ENCODE data around the gene GALT.
A peak's percentile ranks its signal among the peaks of the same experiment; 100 is the strongest.

The GALT gene

DNA sequence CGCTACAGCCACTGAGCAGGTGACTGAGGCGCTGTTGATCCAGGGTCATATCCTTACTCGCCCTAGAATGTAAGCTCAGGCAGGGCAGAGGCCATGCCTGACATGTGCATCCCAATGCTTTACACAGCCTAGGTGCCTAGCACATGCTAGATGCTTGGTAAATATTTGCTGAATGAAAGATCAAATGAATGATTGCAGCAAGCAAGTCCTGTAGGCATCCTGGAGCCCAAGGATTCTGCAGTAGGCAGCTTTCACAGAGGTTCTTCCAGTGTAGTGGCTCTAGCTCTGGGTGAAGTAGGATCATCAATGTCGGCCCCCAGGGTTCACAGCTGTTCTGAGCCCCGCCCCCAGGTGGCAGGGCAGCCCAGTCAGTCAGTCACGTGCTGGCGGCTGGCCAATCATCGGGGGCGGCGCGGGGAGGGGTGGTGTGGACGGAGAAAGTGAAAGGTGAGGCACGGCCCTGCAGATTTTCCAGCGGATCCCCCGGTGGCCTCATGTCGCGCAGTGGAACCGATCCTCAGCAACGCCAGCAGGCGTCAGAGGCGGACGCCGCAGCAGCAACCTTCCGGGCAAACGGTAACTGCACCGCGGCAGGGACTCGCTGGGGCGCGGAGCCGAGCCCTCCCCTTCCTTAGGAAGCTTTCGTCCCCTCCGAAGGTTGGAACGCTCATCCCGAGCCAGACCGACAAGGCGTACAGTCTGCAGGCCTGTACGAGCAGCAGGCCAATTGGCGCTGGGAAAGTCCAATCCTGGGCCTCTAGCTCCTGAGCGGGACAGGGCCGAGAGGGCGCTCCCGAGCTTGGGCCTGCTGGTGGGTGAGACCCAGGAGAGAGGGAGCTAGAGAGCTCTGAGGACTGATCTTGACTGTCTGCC lies at the start of gene GALT:
TSS of gene GALT (plus strand) at position 465 of the 873 bp plus-strand sequence. CDS start at position 495, 30 bp downstream.
- DNase-seq (ENCODE audit: low read depth): peak; percentile 96

DNA sequence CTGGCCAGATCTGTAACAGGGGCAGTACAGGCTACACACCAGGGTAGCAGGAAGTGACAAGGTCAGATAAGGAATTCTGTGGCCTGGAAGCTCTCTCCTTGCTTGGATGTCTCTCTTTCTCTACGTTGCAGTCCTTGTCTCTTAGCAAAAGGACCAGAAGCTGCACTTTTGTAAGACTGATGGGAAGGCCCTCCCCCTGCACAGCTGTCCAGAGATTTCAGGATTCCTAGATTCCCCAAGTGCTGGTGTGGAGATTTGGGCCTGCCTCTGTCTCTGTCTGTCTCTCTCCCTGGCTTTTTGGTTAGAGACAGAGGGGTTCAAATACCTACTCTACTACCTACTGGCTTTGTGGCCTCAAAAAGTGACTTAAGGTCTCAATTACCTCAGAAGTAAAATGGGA lies 46.9 kb upstream of the GALT start:
- DNase-seq (ENCODE audit: low read depth): no peak

DNA sequence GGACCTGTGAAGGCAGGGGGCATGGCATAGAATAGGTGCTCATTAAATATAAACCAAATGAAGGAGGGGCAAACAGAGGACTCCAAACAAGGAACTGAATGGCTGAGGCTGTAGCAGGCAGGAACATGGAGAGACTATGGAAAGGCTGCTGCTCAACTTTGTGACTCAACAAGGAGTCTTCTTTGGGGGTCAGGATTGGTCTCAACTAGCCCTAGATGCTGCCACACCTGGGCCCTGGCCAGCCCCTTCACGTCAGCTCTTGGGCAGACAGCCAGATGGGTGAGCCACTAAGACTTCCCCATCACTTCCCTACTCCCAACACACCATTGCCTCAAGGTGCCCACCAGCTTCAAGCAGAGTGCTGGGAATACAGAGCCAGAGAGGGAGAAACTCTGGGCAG lies 45.6 kb upstream of the GALT start:
- DNase-seq (ENCODE audit: low read depth): no peak

DNA sequence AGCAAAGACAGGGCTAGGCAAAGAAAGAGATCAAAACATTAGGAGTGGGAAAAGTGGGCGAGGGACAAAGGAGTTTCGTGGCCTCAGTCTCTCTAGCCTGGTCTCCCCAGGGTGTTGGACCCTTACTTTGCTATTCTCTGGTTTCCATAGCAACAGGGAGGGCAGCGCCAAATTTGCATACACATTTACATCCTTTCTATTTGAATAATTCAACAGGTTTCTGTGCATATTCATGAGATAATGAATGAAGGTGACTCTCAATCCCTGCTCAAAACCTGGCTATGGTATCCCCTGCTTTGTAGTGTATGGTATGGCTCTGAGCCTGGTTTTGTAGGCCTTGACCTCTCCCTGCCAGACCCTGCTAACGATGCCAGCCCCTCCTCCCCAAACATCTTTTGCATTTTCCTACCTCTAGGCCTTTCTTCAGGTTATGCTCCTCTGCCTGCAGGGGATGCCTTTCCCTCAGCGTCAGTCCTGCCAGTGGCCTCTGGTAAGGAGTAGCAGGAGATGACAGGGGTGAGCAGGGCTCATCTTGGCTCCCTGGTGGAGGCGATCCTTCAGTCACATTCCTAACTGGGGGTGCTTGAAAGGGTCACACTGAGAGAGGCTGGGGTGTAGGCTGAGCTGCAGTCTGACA lies 44.4 kb upstream of the GALT start:
- DNase-seq (ENCODE audit: low read depth): no peak

DNA sequence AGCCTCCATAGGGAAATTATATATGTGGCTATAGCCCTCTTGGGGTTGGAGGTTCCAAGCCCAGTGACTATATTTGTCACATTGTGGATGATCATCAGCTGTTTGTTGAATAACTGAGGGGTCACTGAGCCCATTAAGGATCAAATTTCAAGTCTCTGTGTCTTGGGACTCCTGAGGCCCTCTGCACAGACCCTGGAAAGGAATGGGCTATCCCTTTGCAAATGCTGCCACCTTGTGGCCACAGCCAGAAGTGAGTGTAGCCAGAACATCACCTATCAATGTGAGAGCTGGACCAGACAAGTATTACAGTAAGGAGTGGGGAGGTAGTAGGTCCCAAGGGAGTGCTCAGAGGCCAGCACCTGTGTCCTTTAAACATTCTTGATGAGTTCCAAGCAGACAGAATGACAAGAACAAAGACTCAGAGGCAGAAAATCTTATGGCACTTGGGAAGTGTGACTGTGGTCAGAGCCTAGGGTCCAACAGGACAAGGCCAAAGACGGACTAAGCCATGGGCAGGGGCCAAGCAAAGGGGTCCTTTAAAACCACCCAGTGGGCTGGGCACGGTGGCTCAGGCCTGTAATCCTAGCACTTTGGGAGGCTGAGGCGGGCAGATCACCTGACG lies 42.8 kb upstream of the GALT start:
- DNase-seq (ENCODE audit: low read depth): peak; percentile 75

DNA sequence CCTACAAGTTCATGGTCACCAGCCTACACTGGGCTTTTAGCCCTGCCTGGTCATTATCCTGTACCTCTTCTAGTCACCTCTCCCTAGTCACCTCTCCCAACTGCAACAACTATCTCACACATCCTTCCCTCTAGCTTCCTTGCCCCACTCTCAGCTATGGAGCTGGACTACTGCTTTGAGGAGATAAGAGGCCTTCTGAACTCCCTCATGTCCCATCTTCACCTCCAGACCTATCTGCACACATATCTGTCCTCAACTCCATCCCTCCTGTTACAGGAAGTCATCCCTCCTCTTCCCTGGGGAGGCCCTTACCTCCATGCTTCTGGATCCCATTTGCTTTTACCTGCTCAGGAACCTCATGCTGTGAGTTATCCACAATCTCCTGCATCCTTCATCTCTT lies 40.3 kb upstream of the GALT start:
- no peak for DNase-seq (ENCODE audit: low read depth)

DNA sequence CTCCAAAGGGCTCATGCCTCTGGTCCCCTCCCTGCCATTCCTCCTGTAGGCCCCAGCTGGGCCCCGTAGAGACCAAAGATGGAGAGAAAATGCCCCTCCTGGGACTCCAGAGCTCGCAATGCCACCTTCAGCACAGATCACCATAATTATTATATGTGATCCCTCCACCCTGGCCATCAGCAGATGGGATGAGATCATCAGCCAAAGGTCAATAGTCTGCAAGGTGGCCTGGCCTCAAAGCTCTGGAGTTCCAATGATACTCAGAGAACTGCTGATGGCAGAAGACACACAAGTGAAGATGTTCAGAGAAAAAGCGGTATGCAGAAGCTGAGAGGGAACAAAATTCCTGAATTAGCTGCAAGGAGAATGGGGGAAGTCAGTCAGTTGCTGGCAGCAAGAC lies 39.6 kb upstream of the GALT start:
- no peak for DNase-seq (ENCODE audit: low read depth)

DNA sequence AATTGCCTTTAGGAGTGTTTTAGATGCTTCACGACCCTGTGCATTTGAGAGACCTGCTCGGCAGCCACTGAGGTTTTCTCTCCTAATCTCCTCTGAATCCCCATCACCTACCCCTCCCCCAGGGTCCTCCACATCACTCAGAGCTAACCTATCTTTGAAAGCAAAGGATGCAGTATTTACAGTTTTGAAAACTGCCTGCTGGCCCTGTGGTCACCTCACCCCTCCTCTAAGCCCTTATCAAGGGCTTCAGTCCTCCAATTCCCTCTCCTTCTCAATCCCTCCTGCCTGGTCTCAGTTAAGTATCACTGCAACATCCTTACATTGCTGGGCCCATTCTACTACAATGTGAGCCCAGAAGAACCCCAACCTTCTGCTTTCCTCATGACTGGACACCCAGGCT lies 39.1 kb upstream of the GALT start:
- DNase-seq (ENCODE audit: low read depth): no peak

DNA sequence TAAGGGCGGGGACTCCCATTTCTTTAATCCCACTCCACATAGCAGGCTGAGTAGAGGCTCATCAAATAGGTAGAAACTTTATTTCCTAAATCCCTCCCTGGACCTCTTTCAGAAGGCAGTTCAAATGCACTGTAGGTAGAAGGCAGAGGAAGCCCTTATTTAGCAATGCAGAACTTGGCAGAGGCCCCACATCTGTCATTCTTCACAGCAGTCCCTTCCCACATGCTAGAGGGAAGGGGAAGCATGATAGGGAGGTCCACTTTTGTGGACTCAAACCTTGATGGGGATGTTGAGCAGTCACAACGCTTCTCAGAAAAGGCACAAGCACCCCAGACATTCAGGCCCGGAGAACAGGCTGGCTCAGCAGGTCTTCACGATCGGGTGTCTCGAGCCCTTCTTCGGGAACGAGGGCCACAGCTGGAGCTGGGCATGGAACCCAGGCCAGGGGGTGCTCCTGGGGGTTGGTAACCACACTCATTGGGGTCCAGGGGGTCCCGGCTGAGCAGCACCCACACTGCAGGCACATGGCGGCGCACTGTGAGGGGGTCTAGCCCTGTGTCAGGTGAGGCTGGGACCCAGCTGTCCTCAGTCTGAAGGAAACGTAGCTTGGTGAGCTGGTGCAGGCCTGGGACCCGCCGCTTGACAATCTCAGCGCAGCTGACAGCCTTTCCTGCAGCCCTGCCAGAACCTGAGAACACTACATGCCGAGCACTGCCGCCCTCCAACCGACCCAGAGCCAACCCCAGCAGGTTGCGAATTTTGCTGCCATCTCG lies 35.9 kb upstream of the GALT start:
- DNase-seq (ENCODE audit: low read depth): no peak

DNA sequence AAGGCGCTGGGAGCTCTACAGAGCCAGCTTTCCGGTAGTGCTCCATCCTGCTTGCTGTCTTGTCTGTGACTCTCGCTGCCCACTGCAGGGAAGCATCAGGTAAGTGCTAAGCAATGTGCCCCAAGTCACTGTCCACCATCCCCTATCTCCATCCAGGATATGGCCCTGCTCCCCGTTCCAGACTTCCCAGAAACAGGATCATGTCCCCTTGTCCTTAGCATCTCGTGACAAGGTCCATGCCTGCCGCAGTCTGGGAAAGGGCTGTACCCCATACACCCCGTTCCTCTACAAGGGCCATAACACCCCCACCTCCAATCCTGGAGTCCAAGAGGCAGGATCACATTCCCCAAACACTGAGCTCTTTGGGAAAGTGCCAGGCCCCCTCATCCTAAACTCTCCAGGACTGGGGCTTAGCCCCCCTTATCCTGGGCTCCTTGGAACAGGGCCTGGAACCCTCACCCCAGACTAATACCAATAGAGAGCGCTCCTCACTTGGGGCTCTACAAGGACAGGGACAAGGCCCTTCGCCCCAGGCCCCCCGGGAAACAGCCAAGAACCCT lies 35.1 kb upstream of the GALT start:
- DNase-seq (ENCODE audit: low read depth): no peak

DNA sequence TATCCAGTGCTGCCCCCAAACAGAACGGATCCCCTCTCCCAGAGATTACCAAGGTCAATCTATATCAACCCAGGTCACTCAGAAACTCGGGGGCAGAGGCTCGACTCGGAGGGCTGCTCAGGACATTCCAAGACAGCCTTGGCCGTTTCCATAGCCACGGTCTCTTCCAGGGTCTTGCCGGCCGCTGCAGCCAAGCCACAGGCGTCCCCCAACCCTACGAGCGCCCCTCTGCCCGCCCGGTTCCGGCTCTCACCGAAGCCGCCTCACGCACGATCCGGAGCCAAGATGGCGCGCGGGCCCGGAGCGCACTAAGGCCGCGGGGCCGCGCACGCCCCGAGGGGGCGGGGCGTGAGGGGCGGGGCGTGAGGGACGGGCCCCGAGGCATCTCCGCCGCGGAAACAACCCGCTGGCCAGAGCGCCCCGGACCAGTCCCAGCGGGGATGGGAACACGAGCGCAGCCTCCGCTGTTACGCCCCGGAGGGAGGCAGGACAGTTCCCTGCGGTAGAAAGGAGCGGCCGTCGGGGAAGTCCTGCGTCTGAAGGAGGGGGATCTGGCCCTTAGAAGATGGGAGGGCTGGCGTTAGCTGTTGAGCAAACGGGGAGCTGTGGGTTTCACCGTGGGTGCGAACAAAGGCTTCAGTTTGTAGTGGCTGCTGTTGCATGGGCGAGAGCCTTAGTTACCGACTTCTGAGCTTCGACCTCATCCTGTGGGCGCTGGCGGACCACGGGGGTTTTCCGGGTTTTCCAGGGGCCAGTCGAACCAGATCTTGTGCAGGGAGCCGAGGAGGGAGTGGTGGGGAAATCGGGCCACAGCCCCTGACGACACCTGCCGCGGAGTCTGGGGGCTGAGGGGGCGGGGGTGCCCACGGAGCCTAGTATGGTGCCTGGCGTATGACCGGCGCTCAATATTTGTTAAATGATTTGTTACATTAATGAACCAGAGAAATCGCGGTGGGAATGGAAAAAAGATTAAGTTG lies 34.4 kb upstream of the GALT start, which contains the start of gene RPP25L:
TSS of gene RPP25L (minus strand) at position 287 of the 977 bp plus-strand sequence. CDS start 801 bp downstream, outside the sequence.
- peak; percentile 70 for DNase-seq (ENCODE audit: low read depth)

DNA sequence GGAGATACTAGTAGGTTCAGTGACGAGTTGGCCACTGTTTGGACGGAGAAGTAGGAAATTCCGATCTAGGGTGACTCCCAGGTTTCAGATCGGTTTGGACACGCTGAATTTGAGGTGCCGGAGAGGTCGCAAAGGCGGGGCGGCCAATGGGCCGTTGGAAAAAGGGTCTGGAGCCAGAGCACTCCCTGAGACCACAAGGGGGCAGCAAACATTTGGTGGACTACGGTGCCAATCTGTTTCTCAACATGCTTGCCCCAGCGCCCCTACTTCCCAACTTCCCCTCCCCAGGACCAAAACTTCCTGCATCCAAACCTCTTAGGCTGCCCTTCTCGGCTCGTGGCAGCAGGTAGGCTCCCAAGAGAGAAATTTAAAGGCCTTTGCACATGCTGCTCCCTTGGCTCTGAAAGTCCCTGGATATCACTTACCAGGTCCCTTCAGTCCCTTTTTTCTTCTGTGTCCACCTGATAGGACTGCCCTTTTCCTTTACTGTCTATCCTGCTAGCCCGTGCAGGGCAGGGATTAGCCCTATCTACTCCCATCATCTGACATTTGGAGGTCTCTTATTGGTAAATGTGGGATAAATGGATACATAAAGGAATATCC lies 33.6 kb upstream of the GALT start:
- peak; percentile 51 for DNase-seq (ENCODE audit: low read depth)

DNA sequence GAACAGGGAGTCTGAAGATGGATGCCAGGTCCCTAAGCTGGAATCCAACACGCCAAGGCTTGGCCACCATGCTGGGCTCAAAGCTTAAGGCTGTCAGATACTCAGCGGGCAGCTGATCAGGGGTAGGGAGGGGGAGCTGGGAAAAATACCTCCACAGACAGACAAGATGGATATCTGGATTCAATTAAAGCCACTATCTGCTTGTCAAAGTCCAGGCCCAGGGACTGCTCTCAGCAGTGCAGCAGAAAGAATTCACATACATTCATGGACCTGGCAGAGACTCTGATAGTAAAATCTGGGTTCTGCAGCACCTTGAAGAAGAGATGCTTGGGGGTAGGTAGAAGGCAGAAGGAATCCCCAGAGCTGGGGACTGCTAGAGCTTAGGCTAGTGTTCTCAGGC lies 31.3 kb upstream of the GALT start:
- no peak for DNase-seq (ENCODE audit: low read depth)

DNA sequence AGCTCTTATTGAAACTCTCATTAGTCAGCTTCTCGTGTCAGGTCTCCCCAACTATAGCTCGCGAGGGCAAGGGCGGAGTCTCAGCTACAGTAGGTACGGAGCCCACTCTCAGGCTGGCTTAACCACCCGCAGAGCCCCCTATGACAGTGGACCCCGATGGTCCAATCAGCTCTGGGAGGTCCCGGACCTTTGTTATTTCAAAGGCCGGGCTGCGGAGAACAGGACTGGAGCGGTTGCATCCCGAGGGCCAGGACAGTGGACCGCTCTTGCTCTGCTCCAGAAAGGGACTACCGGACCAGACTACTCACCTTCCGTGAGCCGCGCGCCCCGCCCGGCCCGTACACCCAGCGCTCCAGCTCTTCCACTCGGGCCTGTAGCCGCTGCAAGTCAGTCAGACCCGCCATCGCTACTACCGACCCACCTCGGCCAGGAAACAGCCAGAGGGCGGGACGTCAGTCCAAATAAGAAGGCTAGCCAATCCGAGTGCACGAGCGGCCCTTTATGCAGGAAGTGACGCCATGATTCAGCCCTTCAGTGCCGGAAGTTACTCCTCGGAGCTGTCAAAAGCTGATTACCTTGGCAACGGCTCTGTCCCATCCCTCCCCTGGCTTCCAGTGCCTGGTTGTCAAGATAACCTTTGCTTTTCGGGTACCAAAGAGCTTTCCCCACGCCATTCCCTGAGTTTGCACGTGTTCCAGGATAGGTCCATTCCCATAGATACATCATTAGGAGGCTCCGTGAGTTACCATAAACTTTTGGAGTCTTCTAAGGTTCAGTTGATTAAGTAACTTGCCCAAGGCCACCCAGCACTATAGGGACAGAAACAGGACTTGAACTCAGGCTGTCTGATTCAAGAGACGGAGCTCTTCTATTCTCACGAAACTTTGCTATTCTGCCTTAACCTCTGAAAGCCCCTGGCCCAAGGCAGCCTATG lies 26.1 kb upstream of the GALT start, which contains the start of gene DCTN3:
TSS of gene DCTN3 (minus strand) at position 435 of the 934 bp plus-strand sequence. CDS start at position 404, 31 bp downstream.
- peak; percentile 80 for DNase-seq (ENCODE audit: low read depth)

DNA sequence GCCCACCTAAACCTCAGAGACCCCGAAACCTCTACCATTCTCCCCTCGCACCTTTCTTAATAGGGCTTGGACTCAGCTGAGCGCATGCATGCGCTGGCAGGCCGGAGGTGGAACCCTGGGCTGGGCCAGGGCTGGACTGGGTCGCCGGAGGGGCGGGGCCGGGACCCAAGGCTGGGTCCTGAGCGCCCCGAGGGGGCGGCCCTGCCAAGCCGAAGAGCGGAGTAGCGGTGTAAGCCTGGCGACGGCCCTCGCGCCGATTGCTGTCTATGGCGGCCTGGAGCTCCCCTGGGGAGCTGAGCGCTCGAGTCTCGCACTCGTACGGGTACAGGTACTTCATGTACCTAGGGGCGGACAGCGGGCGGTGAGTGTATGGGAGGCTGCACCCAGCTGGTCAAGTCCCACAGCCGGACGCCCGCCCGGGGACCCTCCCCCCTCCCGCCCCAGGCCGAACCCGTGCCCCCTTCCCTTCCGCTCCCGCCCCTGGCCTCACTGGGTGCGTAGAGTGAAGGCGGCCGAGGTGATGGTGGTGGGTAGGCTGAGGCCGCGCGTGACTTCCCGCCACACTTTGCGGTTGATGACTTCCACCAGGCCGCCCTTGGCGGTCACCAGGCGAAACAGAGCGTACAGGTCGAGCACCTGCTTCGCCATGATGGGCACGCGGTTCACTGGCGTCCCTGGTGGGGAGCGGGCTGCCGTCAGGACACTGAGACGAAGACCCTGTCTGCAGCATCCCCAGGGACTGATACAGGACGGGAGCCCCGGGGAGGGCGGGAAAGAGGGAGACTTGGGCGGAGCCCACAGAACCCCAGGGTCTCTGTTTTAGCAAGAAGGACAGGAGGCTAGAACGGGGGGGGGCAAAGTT lies 22.9 kb upstream of the GALT start:
- no peak for DNase-seq (ENCODE audit: low read depth)

DNA sequence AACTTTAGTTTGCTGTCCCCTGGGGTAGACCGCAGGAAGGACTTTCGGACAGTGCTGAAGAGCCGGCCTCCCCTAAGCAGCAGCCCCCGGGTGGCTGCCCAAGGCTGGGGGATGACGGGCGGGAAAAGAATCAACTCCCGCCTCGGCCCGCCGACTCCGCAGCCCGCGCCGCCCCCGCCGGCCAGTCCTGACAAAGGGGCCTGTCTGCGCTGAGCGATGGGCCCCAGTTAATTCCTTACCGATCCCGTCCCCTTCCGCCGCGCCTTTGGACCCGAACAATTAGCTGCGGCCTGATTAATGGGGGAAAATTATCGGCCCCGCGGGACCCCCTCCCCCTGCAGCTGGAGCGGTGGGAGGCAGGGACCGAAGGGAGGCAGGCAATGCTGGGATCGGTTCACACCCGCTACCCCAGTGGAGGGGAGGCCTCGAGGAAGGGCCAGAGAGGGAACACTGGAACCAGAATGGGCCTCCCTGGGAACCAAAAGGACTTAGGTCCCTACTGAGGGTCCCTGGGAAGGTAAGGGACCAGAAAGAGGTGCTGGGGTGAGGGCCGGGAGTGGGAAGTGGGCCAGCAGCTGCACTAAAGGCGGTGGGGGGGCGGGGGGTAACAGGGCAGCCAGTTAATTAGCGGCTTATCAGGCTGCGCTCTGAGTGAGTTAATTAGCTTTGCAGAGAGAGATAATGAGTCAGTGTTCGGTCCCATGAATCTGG lies 21.8 kb upstream of the GALT start:
- no peak for DNase-seq (ENCODE audit: low read depth)

DNA sequence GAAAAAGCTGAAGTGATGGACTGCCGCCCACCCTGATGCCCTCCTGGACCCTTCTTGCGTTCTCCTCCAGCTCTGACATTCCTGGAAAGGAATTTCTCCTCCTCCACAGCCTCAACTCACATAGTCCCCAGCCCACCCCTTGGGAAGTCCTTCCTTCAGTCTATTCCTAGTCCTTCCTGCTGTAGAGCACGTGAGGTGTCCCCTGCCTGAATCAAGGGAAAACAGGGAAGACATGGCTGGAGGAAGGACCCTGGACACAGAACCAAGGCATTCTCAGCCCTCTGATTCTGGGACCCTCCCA lies 21.3 kb upstream of the GALT start:
- DNase-seq (ENCODE audit: low read depth): no peak
